Measurements from ENCODE around the gene C6orf52. TPM values are rescaled to one million over a fixed set of nuclear protein-coding genes. Genes with fewer than 3 reads are reported as not detected.

Gene C6orf52
- total and polyA plus RNA-seq, 2 of the 13 experiments (the other 11 are each of a cell fraction or from before 2014, with no cell fraction given): 0.50 to 0.53 TPM

- H3K4me2 ChIP-seq (ENCODE audit: low read depth, low read length): no peak overlapping the region
- peaks cover 2 to 16% of the 10 kb centered on the region in 2 experiments; a peak in 3 of 5 replicates for H3K27me3 ChIP-seq (ENCODE audit: control insufficient read depth in 1 of 2, insufficient read depth in 2 of 2, low read length in 2 of 2)
- H3K36me3 ChIP-seq (replicated peaks in 1 of 2; ENCODE audit: control insufficient read depth in 1 of 2, insufficient read depth in 2 of 2, low read length in 2 of 2): no peaks in the 10 kb centered on the region
- no TSS peak for BruUV-seq (replicated peaks)
- H3K27ac ChIP-seq (ENCODE audit: extremely low read length, insufficient read depth, low read length): no peak overlapping the region
- no peak overlapping the region for H3K9ac ChIP-seq (ENCODE audit: insufficient read depth, low read depth, low read length)
- no peaks in the 10 kb centered on the region for H3K4me1 ChIP-seq (ENCODE audit: insufficient read depth, low read length)
- TF ChIP-seq MXI1 (IDR thresholded peaks at IDR 0.05; ENCODE audit: borderline replicate concordance, low read depth, low read length) (no peak), BORCS8-MEF2B (CRISPR knock-in tag; IDR thresholded peaks at IDR 0.05) (no peak), PHB2 (IDR thresholded peaks at IDR 0.05; ENCODE audit: partially characterized antibody) (no peak), MTA3 (CRISPR knock-in tag; IDR thresholded peaks at IDR 0.05) (no peak), ATF2 (CRISPR knock-in tag; IDR thresholded peaks at IDR 0.05) (no peak), ZNF337 (CRISPR knock-in tag; IDR thresholded peaks at IDR 0.05; ENCODE audit: borderline replicate concordance, low read depth) (no peak), ZNF740 (CRISPR knock-in tag; IDR thresholded peaks at IDR 0.05) (no peak), ZFP82 (CRISPR knock-in tag; IDR thresholded peaks at IDR 0.05; ENCODE audit: borderline replicate concordance) (no peak), SIX1 (CRISPR knock-in tag; IDR thresholded peaks at IDR 0.05; ENCODE audit: borderline replicate concordance) (no peak), NFE2L2 (IDR thresholded peaks at IDR 0.05; ENCODE audit: low read length) (no peak)
- no peaks in the 10 kb centered on the region for H3K79me2 ChIP-seq (ENCODE audit: insufficient read depth, low read length)
- no peak overlapping the region for H2AFZ ChIP-seq (ENCODE audit: low read length)
- no peak overlapping the region for H3K4me3 ChIP-seq (replicated peaks in 1 of 3; ENCODE audit: insufficient read depth in 1 of 3, low read depth in 2 of 3, low read length in 3 of 3)
- intact Hi-C loops (cut with micrococcal nuclease; ENCODE audit: unreplicated experiment): no loop called here
- in situ Hi-C loops (cut with HindIII; ENCODE audit: extremely low pct_ligation_motif_present, low pct_unique_long_range_greater_than_20kb): no loop called here
- CTCF ChIA-PET (ENCODE audit: low intra/inter-chr PET ratio, low total read pairs): no interaction called here
- POLR2A ChIA-PET: no interaction called here
- FAIRE-seq: no peak
- ATAC-seq: no peak
- H4K20me1 ChIP-seq (ENCODE audit: insufficient read depth, low read length): no peaks in the 10 kb centered on the region
- 33% methylated on average over 3 of the region's 3 CpGs for WGBS (ENCODE audit: low lambda C conversion rate)
- peaks cover 8% of the 10 kb centered on the region for H3K9me3 ChIP-seq (ENCODE audit: low read length)
- DNase-seq (ENCODE audit: low spot score): no peak
Observed at GRCh38 chr6:10641528-10641927, 52.9 kb downstream of the C6orf52 start.
